ENCODE data around the gene PIGV. TPM values are rescaled to one million over a fixed set of nuclear protein-coding genes. Genes with fewer than 3 reads are reported as not detected.

PIGV gene
- total RNA-seq, result 10.9 and 11.9 TPM in 2 replicates

GRCh38 chr1:26787706-26788514 lies at the start of gene PIGV:
Gene PIGV, plus strand, starts transcription at chr1:26787950. Its CDS starts 2,866 bp downstream, at chr1:26790816.

GRCh38 chr1:26826261-26827105 lies 38.7 kb downstream of the PIGV start, which contains the start of gene ZDHHC18:
Gene ZDHHC18, plus strand, starts transcription at chr1:26826688. Its CDS starts 117 bp downstream, at chr1:26826805.

Other genes starting within 250 kb of the PIGV start
- gene ARID1A, start 91.9 kb upstream of the PIGV start, total RNA-seq, result 11.1 and 27.3 TPM in 2 replicates
- 3.6 and 3.7 TPM in 2 replicates for gene ZDHHC18, start 38.7 kb downstream of the PIGV start, total RNA-seq
- gene SFN, start 75.2 kb downstream of the PIGV start, total RNA-seq, result 0.40 TPM in 1 of 2 replicates, not detected in the other
- gene GPN2, start 102.3 kb downstream of the PIGV start, total RNA-seq, result 10.8 and 13.2 TPM in 2 replicates
- gene GPATCH3, start 112.5 kb downstream of the PIGV start, total RNA-seq, result 8.5 and 9.8 TPM in 2 replicates
- gene NR0B2, start 126.0 kb downstream of the PIGV start, total RNA-seq, result not detected in 2 replicates
- 23.5 and 37.8 TPM in 2 replicates for gene NUDC, start 133.8 kb downstream of the PIGV start, total RNA-seq
- gene KDF1, start 172.5 kb downstream of the PIGV start, total RNA-seq, result not detected in 2 replicates
- 2.1 and 3.3 TPM in 2 replicates for gene TRNP1, start 205.7 kb downstream of the PIGV start, total RNA-seq
- 0.40 and 0.62 TPM in 2 replicates for gene TENT5B, start 224.9 kb downstream of the PIGV start, total RNA-seq